HepG2 (cell line): ENCODE data around the gene MRPS14. TPM values are rescaled to one million over a fixed set of nuclear protein-coding genes. Genes with fewer than 3 reads are reported as not detected.

Experiments
- AGO1 ChIP-seq: fragments of 200-400 bp; formaldehyde crosslinking; IDR thresholded peaks from 2 replicates; pipeline ENCODE4 v1.6.1; 2017; ENCODE audit warnings: mild to moderate bottlenecking, low read depth, low read length, moderate library complexity; ENCODE audit not compliant: poor library complexity, severe bottlenecking
- GATAD1 ChIP-seq: IDR thresholded peaks from 2 replicates; pipeline ENCODE4 v1.6.1; 2016; ENCODE audit warnings: missing genetic modification reagents, missing compliant biosample characterization
- HOXA9 ChIP-seq: sonication (generic); formaldehyde crosslinking; IDR thresholded peaks from 2 replicates; pipeline ENCODE4 v1.8.1; 2022; ENCODE audit warnings: missing genetic modification reagents, mild to moderate bottlenecking, moderate library complexity, borderline replicate concordance
- JARID2 ChIP-seq: sonication (generic); formaldehyde crosslinking; IDR thresholded peaks from 2 replicates; pipeline ENCODE4 v1.8.1; 2023; ENCODE audit warnings: missing genetic modification reagents, inconsistent platforms; ENCODE audit not compliant: insufficient replicate concordance
- MTF1 ChIP-seq: sonication (generic); formaldehyde crosslinking; IDR thresholded peaks from 2 replicates; pipeline ENCODE4 v1.5.0; 2020; ENCODE audit warnings: missing genetic modification reagents
- SAFB2 ChIP-seq: sonication (generic); formaldehyde crosslinking; IDR thresholded peaks from 2 replicates; pipeline ENCODE4 v1.5.1; 2020; ENCODE audit warnings: missing genetic modification reagents, low read depth, mild to moderate bottlenecking, borderline replicate concordance
- SMAD9 ChIP-seq: sonication (generic); formaldehyde crosslinking; IDR thresholded peaks from 2 replicates; pipeline ENCODE4 v1.5.1; 2020; ENCODE audit warnings: mild to moderate bottlenecking, missing genetic modification reagents
- TFDP2 ChIP-seq: sonication (generic); formaldehyde crosslinking; IDR thresholded peaks from 2 replicates; pipeline ENCODE4 v1.4.0; 2020; ENCODE audit warnings: missing genetic modification reagents
- ZC3H13 ChIP-seq: sonication (generic); formaldehyde crosslinking; IDR thresholded peaks from 2 replicates; pipeline ENCODE4 v1.8.1; 2023; ENCODE audit warnings: mild to moderate bottlenecking, missing genetic modification reagents, moderate library complexity
- ZFP36 ChIP-seq: fragments of 150-350 bp; IDR thresholded peaks from 2 replicates; pipeline ENCODE4 v1.6.1; 2018; ENCODE audit warnings: borderline replicate concordance, low read length, low read depth; ENCODE audit not compliant: partially characterized antibody
- ZMYM4 ChIP-seq: sonication (generic); formaldehyde crosslinking; IDR thresholded peaks from 2 replicates; pipeline ENCODE4 v1.8.1; 2023; ENCODE audit warnings: mild to moderate bottlenecking, missing genetic modification reagents
- ZNF10 ChIP-seq: sonication (generic); formaldehyde crosslinking; IDR thresholded peaks from 2 replicates; pipeline ENCODE4 v1.4.0; 2020; ENCODE audit warnings: mild to moderate bottlenecking, low read depth, missing genetic modification reagents, borderline replicate concordance
- ZNF329 ChIP-seq: sonication (generic); formaldehyde crosslinking; IDR thresholded peaks from 2 replicates; pipeline ENCODE4 v1.9.0; 2021; ENCODE audit warnings: low read depth, mild to moderate bottlenecking, missing genetic modification reagents
- ZNF460 ChIP-seq: sonication (generic); formaldehyde crosslinking; IDR thresholded peaks from 2 replicates; pipeline ENCODE4 v1.5.1; 2020; ENCODE audit warnings: missing genetic modification reagents, mild to moderate bottlenecking, borderline replicate concordance
- ZNF547 ChIP-seq: sonication (generic); formaldehyde crosslinking; IDR thresholded peaks from 2 replicates; pipeline ENCODE4 v1.5.1; 2020; ENCODE audit warnings: mild to moderate bottlenecking, missing genetic modification reagents
- ZNF552 ChIP-seq: sonication (generic); formaldehyde crosslinking; IDR thresholded peaks from 2 replicates; pipeline ENCODE4 v1.9.0; 2022; ENCODE audit warnings: missing genetic modification reagents, mild to moderate bottlenecking, borderline replicate concordance
- ZNF598 ChIP-seq: sonication (generic); formaldehyde crosslinking; IDR thresholded peaks from 2 replicates; pipeline ENCODE4 v1.5.1; 2020; ENCODE audit warnings: mild to moderate bottlenecking, missing genetic modification reagents, borderline replicate concordance
- ZNF607 ChIP-seq: sonication (generic); formaldehyde crosslinking; IDR thresholded peaks from 2 replicates; pipeline ENCODE4 v1.5.1; 2020; ENCODE audit warnings: missing genetic modification reagents, mild to moderate bottlenecking, borderline replicate concordance
- ZNF720 ChIP-seq: sonication (generic); formaldehyde crosslinking; IDR thresholded peaks from 2 replicates; pipeline ENCODE4 v1.4.0; 2020; ENCODE audit warnings: missing genetic modification reagents
- polyA plus RNA-seq, 8 experiments: library from polyadenylated mRNA; depleted of rRNA in 3 of 8; stranded (reverse) in 7 of 8; unstranded in 1 of 8; fragments of >200 nt; fragmentation: Illumina TruSeq in 4 of 8; extraction: Trizol in 4 of 8; gene quantifications; 2 replicates each; pipeline versions ENCODE4 v1.2.1 to v1.2.3, GENCODE V29; 2011 to 2016; ENCODE audit warnings: low read depth in 4 of 8, missing spikeins in 1 of 8, mixed read lengths in 1 of 8; ENCODE audit not compliant: insufficient read depth in 1 of 8
- total RNA-seq, 5 experiments: library from RNA; depleted of rRNA; stranded (reverse); fragments of >200 nt; fragmentation: Illumina TruSeq; extraction: Trizol; gene quantifications; 2 replicates each; pipeline ENCODE4 v1.2.3, GENCODE V29; 2016; ENCODE audit warnings: low read depth in 1 of 5
- TF ChIP-seq, protein P1 (sequence below): sonication (generic); formaldehyde crosslinking; IDR thresholded peaks from 2 replicates; pipeline ENCODE4 v1.5.0; 2020; ENCODE audit warnings: mild to moderate bottlenecking, missing genetic modification reagents, borderline replicate concordance
- TF ChIP-seq, protein P2 (sequence below): sonication (generic); formaldehyde crosslinking; IDR thresholded peaks from 2 replicates; pipeline ENCODE4 v1.8.1; 2023; ENCODE audit warnings: mild to moderate bottlenecking, missing genetic modification reagents, borderline replicate concordance

The MRPS14 gene
- total and polyA plus RNA-seq, 2 of the 13 experiments (the other 11 are each of a cell fraction or from before 2014, with no cell fraction given): 36.6 to 43.2 TPM

DNA sequence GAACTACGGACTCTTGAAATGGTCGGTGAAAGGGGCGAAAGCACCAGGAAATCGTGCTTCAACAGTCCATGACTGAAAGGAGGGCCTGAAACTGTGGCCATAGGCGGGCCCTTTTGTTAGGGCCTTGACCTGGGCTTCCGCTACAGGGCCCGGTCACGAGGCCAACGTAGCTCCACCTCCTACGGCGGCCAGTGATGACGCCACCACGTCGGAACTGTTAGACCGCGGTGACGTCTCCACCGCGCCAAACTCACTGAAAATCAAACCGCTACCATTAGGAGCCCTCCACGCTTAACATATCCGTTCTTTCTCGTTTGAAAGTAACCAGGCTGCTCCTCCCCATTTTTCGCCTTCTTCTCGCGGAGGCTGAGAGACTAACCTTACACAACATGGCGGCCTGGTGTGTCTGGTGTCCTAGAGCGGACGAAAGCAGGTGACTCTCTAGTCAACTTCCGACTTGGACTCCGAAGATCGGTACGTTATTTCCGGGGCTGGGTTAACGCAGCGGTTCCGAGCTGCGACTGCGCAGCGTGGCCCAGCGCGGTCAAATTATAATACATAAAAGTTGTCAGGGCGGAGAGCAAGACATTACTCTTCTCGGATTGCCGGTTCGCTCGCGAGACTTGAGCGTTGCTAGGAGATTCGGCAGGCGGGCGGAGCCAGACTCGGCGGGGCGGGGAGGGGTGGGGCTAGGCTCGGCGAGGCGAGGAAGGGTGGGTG lies 23.8 kb downstream of the MRPS14 start (continued):
- TF ChIP-seq, protein P1, sequence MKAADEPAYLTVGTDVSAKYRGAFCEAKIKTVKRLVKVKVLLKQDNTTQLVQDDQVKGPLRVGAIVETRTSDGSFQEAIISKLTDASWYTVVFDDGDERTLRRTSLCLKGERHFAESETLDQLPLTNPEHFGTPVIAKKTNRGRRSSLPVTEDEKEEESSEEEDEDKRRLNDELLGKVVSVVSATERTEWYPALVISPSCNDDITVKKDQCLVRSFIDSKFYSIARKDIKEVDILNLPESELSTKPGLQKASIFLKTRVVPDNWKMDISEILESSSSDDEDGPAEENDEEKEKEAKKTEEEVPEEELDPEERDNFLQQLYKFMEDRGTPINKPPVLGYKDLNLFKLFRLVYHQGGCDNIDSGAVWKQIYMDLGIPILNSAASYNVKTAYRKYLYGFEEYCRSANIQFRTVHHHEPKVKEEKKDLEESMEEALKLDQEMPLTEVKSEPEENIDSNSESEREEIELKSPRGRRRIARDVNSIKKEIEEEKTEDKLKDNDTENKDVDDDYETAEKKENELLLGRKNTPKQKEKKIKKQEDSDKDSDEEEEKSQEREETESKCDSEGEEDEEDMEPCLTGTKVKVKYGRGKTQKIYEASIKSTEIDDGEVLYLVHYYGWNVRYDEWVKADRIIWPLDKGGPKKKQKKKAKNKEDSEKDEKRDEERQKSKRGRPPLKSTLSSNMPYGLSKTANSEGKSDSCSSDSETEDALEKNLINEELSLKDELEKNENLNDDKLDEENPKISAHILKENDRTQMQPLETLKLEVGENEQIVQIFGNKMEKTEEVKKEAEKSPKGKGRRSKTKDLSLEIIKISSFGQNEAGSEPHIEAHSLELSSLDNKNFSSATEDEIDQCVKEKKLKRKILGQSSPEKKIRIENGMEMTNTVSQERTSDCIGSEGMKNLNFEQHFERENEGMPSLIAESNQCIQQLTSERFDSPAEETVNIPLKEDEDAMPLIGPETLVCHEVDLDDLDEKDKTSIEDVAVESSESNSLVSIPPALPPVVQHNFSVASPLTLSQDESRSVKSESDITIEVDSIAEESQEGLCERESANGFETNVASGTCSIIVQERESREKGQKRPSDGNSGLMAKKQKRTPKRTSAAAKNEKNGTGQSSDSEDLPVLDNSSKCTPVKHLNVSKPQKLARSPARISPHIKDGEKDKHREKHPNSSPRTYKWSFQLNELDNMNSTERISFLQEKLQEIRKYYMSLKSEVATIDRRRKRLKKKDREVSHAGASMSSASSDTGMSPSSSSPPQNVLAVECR: peak; percentile 71
- no peak for TF ChIP-seq AGO1
- TF ChIP-seq ZNF547 (CRISPR knock-in tag): no peak
- TF ChIP-seq ZC3H13: 0 out of 2 replicates have a peak, but pooled peaks have one; percentile 40
- TF ChIP-seq ZFP36: no peak
- no peak for TF ChIP-seq ZNF329
- peak; percentile 75; the same call in 1 of the 2 replicates for TF ChIP-seq ZNF552
- TF ChIP-seq ZMYM4 (CRISPR knock-in tag): peak; percentile 90
- peak; percentile 26; the same call in 1 of the 2 replicates for TF ChIP-seq HOXA9
- TF ChIP-seq SAFB2: no peak
- TF ChIP-seq, protein P2, sequence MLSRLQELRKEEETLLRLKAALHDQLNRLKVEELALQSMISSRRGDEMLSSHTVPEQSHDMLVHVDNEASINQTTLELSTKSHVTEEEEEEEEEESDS: peak; percentile 69; the same call in 1 of the 2 replicates
- TF ChIP-seq ZNF607: no peak
- no peak for TF ChIP-seq ZNF720 (CRISPR knock-in tag)
- no peak for TF ChIP-seq ZNF460
- no peak for TF ChIP-seq SMAD9 (CRISPR knock-in tag)
- TF ChIP-seq JARID2 (CRISPR knock-in tag): no peak
- peak; percentile 95 for TF ChIP-seq GATAD1 (CRISPR knock-in tag)
- 0 out of 2 replicates have a peak, but pooled peaks have one; percentile 25 for TF ChIP-seq ZNF598 (CRISPR knock-in tag)
- no peak for TF ChIP-seq ZNF10 (CRISPR knock-in tag)
- 0 out of 2 replicates have a peak, but pooled peaks have one; percentile 37 for TF ChIP-seq TFDP2
- no peak for TF ChIP-seq MTF1 (CRISPR knock-in tag)
